ENCODE measurements around the gene TNS1. TPM values are rescaled to one million over a fixed set of nuclear protein-coding genes. Genes with fewer than 3 reads are reported as not detected.

The TNS1 gene
- total RNA-seq, 2 donors from 2014 or later: 3.3 to 4.2 TPM

DNA sequence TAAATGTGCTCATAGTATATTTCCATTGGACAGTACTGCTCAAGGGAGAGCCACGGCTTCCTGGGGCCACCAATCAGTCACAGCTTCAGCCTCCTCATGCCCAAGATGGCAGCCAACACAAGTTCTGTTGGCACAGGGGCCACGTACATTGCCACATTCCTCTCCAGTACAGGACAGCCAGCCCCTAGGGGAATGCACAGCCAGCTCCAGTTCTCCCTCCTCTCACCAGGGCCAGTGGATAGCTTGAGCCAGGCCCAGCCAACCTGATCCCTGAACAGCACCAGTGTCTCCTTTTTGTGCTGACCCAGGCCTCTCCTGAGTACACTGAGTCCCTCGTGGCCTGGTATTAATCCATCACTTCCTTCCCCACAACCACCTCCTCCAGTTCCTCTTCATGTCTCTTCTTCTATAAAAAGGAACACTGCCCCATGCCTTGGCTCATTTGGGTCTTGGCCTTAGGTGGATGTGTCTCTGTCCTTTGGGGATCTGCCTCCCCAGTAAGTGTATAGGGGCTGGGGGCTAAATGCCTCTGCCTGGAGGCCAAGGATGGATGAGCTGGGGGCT, 168.7 kb downstream of the TNS1 start:
- no peak overlapping the region for H3K27ac ChIP-seq (ENCODE audit: low read depth, low read length)

DNA sequence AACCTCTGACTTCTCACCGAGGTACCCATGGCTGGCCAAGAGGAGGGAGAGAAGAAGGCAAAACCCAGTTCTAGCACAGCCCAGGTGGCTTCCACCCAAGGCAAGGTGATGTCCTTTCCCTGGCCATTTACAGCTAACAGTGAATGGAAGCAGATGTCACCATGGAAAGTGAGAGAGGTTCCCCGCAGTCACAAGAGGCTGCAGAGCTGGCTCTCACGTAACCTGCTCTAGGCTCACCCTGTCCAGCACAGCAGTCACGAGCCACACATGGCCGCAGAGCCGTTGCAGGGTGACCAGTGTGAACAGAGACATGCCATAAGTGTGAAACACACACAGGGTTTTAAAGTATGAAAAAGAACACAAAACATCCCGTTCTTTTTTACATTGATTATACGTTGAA, 169.4 kb downstream of the TNS1 start:
- no peaks in the 10 kb centered on the region for H3K9me3 Mint-ChIP-seq
- WGBS, 2 experiments (ENCODE audit: insufficient coverage in 1 of 2, insufficient read length in 1 of 2): 94% methylated on average over 5 to 6 of the region's 8 CpGs
- peaks cover 3% of the 10 kb centered on the region for H3K27me3 Mint-ChIP-seq (ENCODE audit: insufficient read depth)
- H3K9ac ChIP-seq (ENCODE audit: extremely low read depth, low read length, poor library complexity, severe bottlenecking): no peak overlapping the region
- no peaks in the 10 kb centered on the region for H3K9me3 ChIP-seq (ENCODE audit: control insufficient read depth, low read length)
- TF ChIP-seq, protein P1, sequence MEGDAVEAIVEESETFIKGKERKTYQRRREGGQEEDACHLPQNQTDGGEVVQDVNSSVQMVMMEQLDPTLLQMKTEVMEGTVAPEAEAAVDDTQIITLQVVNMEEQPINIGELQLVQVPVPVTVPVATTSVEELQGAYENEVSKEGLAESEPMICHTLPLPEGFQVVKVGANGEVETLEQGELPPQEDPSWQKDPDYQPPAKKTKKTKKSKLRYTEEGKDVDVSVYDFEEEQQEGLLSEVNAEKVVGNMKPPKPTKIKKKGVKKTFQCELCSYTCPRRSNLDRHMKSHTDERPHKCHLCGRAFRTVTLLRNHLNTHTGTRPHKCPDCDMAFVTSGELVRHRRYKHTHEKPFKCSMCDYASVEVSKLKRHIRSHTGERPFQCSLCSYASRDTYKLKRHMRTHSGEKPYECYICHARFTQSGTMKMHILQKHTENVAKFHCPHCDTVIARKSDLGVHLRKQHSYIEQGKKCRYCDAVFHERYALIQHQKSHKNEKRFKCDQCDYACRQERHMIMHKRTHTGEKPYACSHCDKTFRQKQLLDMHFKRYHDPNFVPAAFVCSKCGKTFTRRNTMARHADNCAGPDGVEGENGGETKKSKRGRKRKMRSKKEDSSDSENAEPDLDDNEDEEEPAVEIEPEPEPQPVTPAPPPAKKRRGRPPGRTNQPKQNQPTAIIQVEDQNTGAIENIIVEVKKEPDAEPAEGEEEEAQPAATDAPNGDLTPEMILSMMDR (conservative IDR thresholded peaks at IDR 0.05): no peak
- H3K27me3 ChIP-seq (ENCODE audit: control insufficient read depth, insufficient read depth, low read length, poor library complexity, severe bottlenecking): no peaks in the 10 kb centered on the region
- H3K27ac ChIP-seq (ENCODE audit: low read depth, low read length): no peak overlapping the region
- H3K36me3 ChIP-seq (ENCODE audit: control insufficient read depth, insufficient read depth, low read length): no peaks in the 10 kb centered on the region
- H3K4me3 ChIP-seq (ENCODE audit: low read length): no peak overlapping the region
- H3K4me1 Mint-ChIP-seq: peaks cover 19% of the 10 kb centered on the region
- H3K36me3 Mint-ChIP-seq (ENCODE audit: low read depth): no peaks in the 10 kb centered on the region
- H3K4me1 ChIP-seq (ENCODE audit: control insufficient read depth, insufficient read depth, low read length): peaks cover 3% of the 10 kb centered on the region
- no peak for DNase-seq
- no peak overlapping the region for H3K27ac Mint-ChIP-seq
- H3K4me3 Mint-ChIP-seq: no peak overlapping the region

More for the DNA sequence above, 168.7 kb downstream of the TNS1 start:
- TF ChIP-seq, protein P1 (conservative IDR thresholded peaks at IDR 0.05): no peak
- no peaks in the 10 kb centered on the region for H3K36me3 Mint-ChIP-seq (ENCODE audit: low read depth)
- Histone ChIP-seq H3K9ac (ENCODE audit: extremely low read depth, low read length, poor library complexity, severe bottlenecking) (no peak overlapping the region), H3K4me1 (ENCODE audit: control insufficient read depth, insufficient read depth, low read length) (peaks cover 3% of the 10 kb centered on the region), H3K36me3 (ENCODE audit: control insufficient read depth, insufficient read depth, low read length) (no peaks in the 10 kb centered on the region), H3K4me3 (ENCODE audit: low read length) (no peak overlapping the region), H3K27me3 (ENCODE audit: control insufficient read depth, insufficient read depth, low read length, poor library complexity, severe bottlenecking) (no peaks in the 10 kb centered on the region), H3K9me3 (ENCODE audit: control insufficient read depth, low read length) (no peaks in the 10 kb centered on the region)
- H3K4me3 Mint-ChIP-seq: no peak overlapping the region
- WGBS, 2 experiments (ENCODE audit: insufficient coverage in 1 of 2, insufficient read length in 1 of 2): 89% methylated on average over 3 of the region's 3 CpGs; no CpG with 5 or more reads in 1 of the 2 experiments
- no peak for DNase-seq
- peaks cover 1% of the 10 kb centered on the region for H3K27me3 Mint-ChIP-seq (ENCODE audit: insufficient read depth)
- H3K4me1 Mint-ChIP-seq: peaks cover 19% of the 10 kb centered on the region
- H3K27ac Mint-ChIP-seq: no peak overlapping the region
- H3K9me3 Mint-ChIP-seq: no peaks in the 10 kb centered on the region

GRCh38 chr2:217832987-217833386, 169.8 kb downstream of the TNS1 start:
- Mint-ChIP-seq H3K4me1 (peaks cover 19% of the 10 kb centered on the region), H3K27me3 (ENCODE audit: insufficient read depth) (peaks cover 3% of the 10 kb centered on the region), H3K9me3 (no peaks in the 10 kb centered on the region), H3K4me3 (no peak overlapping the region), H3K36me3 (ENCODE audit: low read depth) (no peaks in the 10 kb centered on the region), H3K27ac (no peak overlapping the region)
- no peak for DNase-seq
- H3K9me3 ChIP-seq (ENCODE audit: control insufficient read depth, low read length): no peaks in the 10 kb centered on the region
- TF ChIP-seq, protein P1 (conservative IDR thresholded peaks at IDR 0.05): no peak
- no peak overlapping the region for H3K27ac ChIP-seq (ENCODE audit: low read depth, low read length)
- H3K4me3 ChIP-seq (ENCODE audit: low read length): no peak overlapping the region
- H3K4me1 ChIP-seq (ENCODE audit: control insufficient read depth, insufficient read depth, low read length): peaks cover 3% of the 10 kb centered on the region
- 92 to 93% methylated on average over 15 of the region's 15 CpGs for WGBS, 2 experiments (ENCODE audit: insufficient coverage in 1 of 2, insufficient read length in 1 of 2)
- H3K9ac ChIP-seq (ENCODE audit: extremely low read depth, low read length, poor library complexity, severe bottlenecking): no peak overlapping the region
- no peaks in the 10 kb centered on the region for H3K27me3 ChIP-seq (ENCODE audit: control insufficient read depth, insufficient read depth, low read length, poor library complexity, severe bottlenecking)
- no peaks in the 10 kb centered on the region for H3K36me3 ChIP-seq (ENCODE audit: control insufficient read depth, insufficient read depth, low read length)
